ENCODE measurements around the gene TAF10.

The TAF10 gene

GRCh38 chr11:6625156-6625831, 13.3 kb upstream of the TAF10 start:
- no peak for DNase-seq (ENCODE audit: low read depth)

- DNase-seq (ENCODE audit: low read depth): no peak
Measured at GRCh38 chr11:6623391-6624363, 11.7 kb upstream of the TAF10 start.

- DNase-seq (ENCODE audit: low read depth): no peak
Measured at GRCh38 chr11:6622261-6623171, 10.5 kb upstream of the TAF10 start.

GRCh38 chr11:6621711-6622211, 9.7 kb upstream of the TAF10 start:
- DNase-seq (ENCODE audit: low read depth): no peak

GRCh38 chr11:6620636-6621035, 8.6 kb upstream of the TAF10 start:
- DNase-seq (ENCODE audit: low read depth): no peak

- peak; percentile 84 for DNase-seq (ENCODE audit: low read depth)
Measured at GRCh38 chr11:6619004-6619745, 7.2 kb upstream of the TAF10 start, which contains the start of gene TPP1. TPP1 (minus strand) TSS chr11:6619422; CDS start chr11:6619400, 22 bp downstream.

- DNase-seq (ENCODE audit: low read depth): peak; percentile 43
Measured at GRCh38 chr11:6618117-6619003, 6.3 kb upstream of the TAF10 start.

GRCh38 chr11:6617315-6617781, 5.3 kb upstream of the TAF10 start:
- no peak for DNase-seq (ENCODE audit: low read depth)

- DNase-seq (ENCODE audit: low read depth): no peak
Measured at GRCh38 chr11:6616596-6617250, 4.7 kb upstream of the TAF10 start.

- DNase-seq (ENCODE audit: low read depth): no peak
Measured at GRCh38 chr11:6615882-6616585, 4.0 kb upstream of the TAF10 start.

- DNase-seq (ENCODE audit: low read depth): no peak
Measured at GRCh38 chr11:6615046-6615445, 3.0 kb upstream of the TAF10 start.

GRCh38 chr11:6614446-6614845, 2.4 kb upstream of the TAF10 start:
- no peak for DNase-seq (ENCODE audit: low read depth)

GRCh38 chr11:6613496-6613895, 1.5 kb upstream of the TAF10 start:
- DNase-seq (ENCODE audit: low read depth): no peak

- DNase-seq (ENCODE audit: low read depth): no peak
Measured at GRCh38 chr11:6611963-6612212, 128 bp downstream of the TAF10 start.

- DNase-seq (ENCODE audit: low read depth): no peak
Measured at GRCh38 chr11:6611092-6611962, 689 bp downstream of the TAF10 start.

GRCh38 chr11:6610591-6610990, 1.4 kb downstream of the TAF10 start:
- no peak for DNase-seq (ENCODE audit: low read depth)

- DNase-seq (ENCODE audit: low read depth): no peak
Measured at GRCh38 chr11:6609502-6610015, 2.5 kb downstream of the TAF10 start.
